Right lobe of liver (tissue), 4 donors: Measurements from ENCODE around the gene CCDC15.

Experiments
- POLR2A ChIP-seq: fragments of 450-650 bp; IDR thresholded peaks from one replicate; pipeline ENCODE4 v1.6.1; 2017; ENCODE audit warnings: antibody characterized with exemption, mild to moderate bottlenecking
- TF ChIP-seq, protein P1 (sequence below), 4 donors: fragments of 200-600 bp in 3 of 4; fragments of 450-650 bp in 1 of 4; IDR thresholded peaks; one replicate each; pipeline versions ENCODE4 v1.5.1 to v1.8.0; 2016 to 2022; ENCODE audit warnings: antibody characterized with exemption in 4 of 4, mild to moderate bottlenecking in 2 of 4
- donor health status: DM: no; HTN: no; CAD: no.
- donor health status: DM: no; HTN: no; CAD: no.
- donor health status: DM: no; HTN: yes; CAD: no.

DNA sequence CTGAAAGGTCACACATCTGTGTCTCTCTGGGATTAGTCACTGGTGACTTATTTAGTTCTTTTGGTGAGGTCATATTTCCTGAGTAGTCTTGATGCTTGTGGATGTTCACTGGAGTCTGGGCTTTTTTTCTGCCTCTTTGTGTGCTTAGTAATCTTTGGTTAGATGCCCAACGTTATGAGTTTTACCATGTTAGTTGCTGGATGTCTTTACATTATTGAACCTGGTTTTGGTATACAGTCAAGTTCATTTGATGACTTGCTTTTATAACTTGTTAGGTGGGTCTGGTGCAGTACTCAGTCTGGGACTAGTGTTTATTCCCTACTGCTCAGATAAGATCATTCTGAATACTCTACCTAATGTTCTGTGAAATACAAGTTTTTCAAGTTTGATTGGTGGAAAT is 82.9 kb downstream of the CCDC15 start:
- TF ChIP-seq, protein P1, sequence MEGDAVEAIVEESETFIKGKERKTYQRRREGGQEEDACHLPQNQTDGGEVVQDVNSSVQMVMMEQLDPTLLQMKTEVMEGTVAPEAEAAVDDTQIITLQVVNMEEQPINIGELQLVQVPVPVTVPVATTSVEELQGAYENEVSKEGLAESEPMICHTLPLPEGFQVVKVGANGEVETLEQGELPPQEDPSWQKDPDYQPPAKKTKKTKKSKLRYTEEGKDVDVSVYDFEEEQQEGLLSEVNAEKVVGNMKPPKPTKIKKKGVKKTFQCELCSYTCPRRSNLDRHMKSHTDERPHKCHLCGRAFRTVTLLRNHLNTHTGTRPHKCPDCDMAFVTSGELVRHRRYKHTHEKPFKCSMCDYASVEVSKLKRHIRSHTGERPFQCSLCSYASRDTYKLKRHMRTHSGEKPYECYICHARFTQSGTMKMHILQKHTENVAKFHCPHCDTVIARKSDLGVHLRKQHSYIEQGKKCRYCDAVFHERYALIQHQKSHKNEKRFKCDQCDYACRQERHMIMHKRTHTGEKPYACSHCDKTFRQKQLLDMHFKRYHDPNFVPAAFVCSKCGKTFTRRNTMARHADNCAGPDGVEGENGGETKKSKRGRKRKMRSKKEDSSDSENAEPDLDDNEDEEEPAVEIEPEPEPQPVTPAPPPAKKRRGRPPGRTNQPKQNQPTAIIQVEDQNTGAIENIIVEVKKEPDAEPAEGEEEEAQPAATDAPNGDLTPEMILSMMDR (IDR thresholded peaks at IDR 0.05): no peak
- TF ChIP-seq POLR2A: no peak
